AG09309 (cell line): Measurements from ENCODE around the gene SMARCAL1.
"Not testable (repeated sequence)": the region's sequence is repeated elsewhere in the genome, so short reads cannot be mapped to it uniquely, and the experiment has no call there.

Experiments
- DNase-seq: peaks from one replicate; pipeline ENCODE4 v3.0.0-alpha.2; 2010; ENCODE audit warnings: low read depth
- H3K4me3 ChIP-seq: 2 replicates; pipeline ENCODE4 v1.5.1; 2011; ENCODE audit warnings: mild to moderate bottlenecking, low read depth, low read length, moderate library complexity; ENCODE audit not compliant: control insufficient read depth
- CTCF ChIP-seq: IDR thresholded peaks from 2 replicates; pipeline ENCODE4 v1.5.1; 2011; ENCODE audit warnings: mild to moderate bottlenecking, low read depth, low read length, inconsistent platforms; ENCODE audit not compliant: insufficient read depth, control insufficient read depth; ENCODE audit errors: missing control alignments

SMARCAL1 gene

GRCh38 chr2:216370961-216371712, 41.1 kb upstream of the SMARCAL1 start:
- peak overlapping the region; percentile 84 for H3K4me3 ChIP-seq
- TF ChIP-seq CTCF, result no peak
- no peak for DNase-seq

- no peak for TF ChIP-seq CTCF
- peak within 1 kb of the TSS; percentile 84 for H3K4me3 ChIP-seq
- no peak for DNase-seq
Observed at GRCh38 chr2:216371721-216372702, 40.3 kb upstream of the SMARCAL1 start, which contains the start of gene MARCHF4. Gene MARCHF4, minus strand, starts transcription at chr2:216372483. Its CDS starts 2,223 bp downstream, at chr2:216370260.

- peak overlapping the region; percentile 84 for H3K4me3 ChIP-seq
- no peak for DNase-seq
Observed at GRCh38 chr2:216372761-216373291, 39.5 kb upstream of the SMARCAL1 start.

GRCh38 chr2:216373896-216374295, 38.4 kb upstream of the SMARCAL1 start:
- TF ChIP-seq CTCF, result no peak
- DNase-seq, result no peak
- no peak overlapping the region for H3K4me3 ChIP-seq

More at GRCh38 chr2:216372761-216373291, 39.5 kb upstream of the SMARCAL1 start:
- no peak for TF ChIP-seq CTCF

- no peak overlapping the region for H3K4me3 ChIP-seq
- no peak for DNase-seq
- TF ChIP-seq CTCF, result no peak
Observed at GRCh38 chr2:216375286-216375685, 37.0 kb upstream of the SMARCAL1 start.

- no peak overlapping the region for H3K4me3 ChIP-seq
- TF ChIP-seq CTCF, result no peak
- no peak for DNase-seq
Observed at GRCh38 chr2:216379977-216380376, 32.3 kb upstream of the SMARCAL1 start.

- H3K4me3 ChIP-seq, DNase-seq: not testable (repeated sequence)
Observed at GRCh38 chr2:216384409-216384808, 27.9 kb upstream of the SMARCAL1 start.
